GM12864 (cell line): ENCODE measurements around the gene CCNT1.
A peak's percentile ranks its signal among the peaks of the same experiment; 100 is the strongest.

Experiments
- DNase-seq: peaks from one replicate; pipeline ENCODE4 v3.0.0-alpha.2; 2011; ENCODE audit warnings: low read depth
- H3K4me3 ChIP-seq: 2 replicates; pipeline ENCODE4 v1.5.1; 2011; ENCODE audit warnings: mild to moderate bottlenecking, low read depth, low read length, control low read depth
- TF ChIP-seq, protein P1 (sequence below): IDR thresholded peaks from 2 replicates; pipeline ENCODE4 v1.5.1; 2011; ENCODE audit warnings: low read depth, mild to moderate bottlenecking, moderate library complexity, low read length, control low read depth, inconsistent platforms; ENCODE audit errors: missing control alignments

CCNT1 gene

DNA sequence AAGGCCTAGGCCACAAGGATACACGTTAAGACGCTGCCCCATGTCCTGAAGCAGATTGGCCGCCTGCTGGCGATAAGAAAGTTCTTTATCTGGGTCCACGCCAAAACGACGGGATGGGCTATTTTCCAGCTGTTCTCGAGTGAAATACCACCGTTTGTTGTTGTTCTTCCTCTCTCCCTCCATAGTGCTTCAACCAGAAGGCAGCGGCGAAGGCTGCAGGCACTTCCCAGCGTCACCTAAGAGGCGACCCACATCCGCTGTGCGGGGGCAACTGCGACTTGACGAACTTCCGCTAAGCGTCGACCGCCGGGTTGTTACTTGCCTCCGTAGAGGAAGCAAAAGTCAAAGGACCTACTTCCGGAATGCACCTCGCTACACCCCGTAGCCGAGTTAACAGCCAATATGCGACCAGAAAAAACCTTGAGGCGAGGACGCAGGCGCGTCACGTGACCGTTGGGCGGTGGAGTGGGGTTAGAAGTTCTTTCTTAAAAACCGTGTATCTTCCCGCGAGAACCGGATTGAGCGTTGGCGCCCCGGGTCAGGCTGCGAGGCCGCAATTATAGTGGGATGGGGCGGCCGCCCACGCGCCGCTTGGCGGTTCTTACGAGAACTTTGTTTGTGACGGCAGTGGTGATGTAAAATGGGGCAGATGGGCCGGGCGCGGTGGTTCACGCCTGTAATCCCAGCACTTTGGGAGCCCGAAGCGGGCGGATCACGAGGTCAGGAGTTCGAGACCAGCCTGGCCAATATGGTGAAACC, at the start of gene CCNT1:
CCNT1 (minus strand) TSS at position 215 of the 759 bp plus-strand sequence; CDS start at position 183, 32 bp downstream.
- TF ChIP-seq, protein P1, sequence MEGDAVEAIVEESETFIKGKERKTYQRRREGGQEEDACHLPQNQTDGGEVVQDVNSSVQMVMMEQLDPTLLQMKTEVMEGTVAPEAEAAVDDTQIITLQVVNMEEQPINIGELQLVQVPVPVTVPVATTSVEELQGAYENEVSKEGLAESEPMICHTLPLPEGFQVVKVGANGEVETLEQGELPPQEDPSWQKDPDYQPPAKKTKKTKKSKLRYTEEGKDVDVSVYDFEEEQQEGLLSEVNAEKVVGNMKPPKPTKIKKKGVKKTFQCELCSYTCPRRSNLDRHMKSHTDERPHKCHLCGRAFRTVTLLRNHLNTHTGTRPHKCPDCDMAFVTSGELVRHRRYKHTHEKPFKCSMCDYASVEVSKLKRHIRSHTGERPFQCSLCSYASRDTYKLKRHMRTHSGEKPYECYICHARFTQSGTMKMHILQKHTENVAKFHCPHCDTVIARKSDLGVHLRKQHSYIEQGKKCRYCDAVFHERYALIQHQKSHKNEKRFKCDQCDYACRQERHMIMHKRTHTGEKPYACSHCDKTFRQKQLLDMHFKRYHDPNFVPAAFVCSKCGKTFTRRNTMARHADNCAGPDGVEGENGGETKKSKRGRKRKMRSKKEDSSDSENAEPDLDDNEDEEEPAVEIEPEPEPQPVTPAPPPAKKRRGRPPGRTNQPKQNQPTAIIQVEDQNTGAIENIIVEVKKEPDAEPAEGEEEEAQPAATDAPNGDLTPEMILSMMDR, result peak; percentile 15
- peak within 1 kb of the TSS; percentile 65 for H3K4me3 ChIP-seq
- DNase-seq, result peak; percentile 100

DNA sequence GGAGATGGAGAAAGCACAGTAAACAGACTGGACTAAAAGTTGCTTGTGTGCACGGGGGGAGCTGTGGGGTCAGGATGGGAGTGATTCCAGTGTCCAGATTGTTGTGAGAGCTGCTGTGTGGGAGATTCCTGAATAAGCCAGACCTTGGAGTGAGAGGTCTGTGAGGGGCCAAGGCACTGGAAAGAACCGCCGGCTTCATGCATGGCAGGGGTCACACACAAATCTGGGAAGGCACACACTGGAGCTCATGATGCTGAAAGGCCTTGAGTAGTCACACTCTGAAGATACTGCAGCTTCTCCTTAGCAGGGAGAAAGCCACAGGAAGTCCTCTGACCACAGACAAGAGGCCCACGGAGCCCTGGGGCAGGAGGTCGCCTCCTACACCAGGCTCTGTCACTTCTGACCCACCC, 49.3 kb upstream of the CCNT1 start:
- H3K4me3 ChIP-seq, result no peak overlapping the region
- TF ChIP-seq, protein P1, result no peak
- DNase-seq, result no peak

DNA sequence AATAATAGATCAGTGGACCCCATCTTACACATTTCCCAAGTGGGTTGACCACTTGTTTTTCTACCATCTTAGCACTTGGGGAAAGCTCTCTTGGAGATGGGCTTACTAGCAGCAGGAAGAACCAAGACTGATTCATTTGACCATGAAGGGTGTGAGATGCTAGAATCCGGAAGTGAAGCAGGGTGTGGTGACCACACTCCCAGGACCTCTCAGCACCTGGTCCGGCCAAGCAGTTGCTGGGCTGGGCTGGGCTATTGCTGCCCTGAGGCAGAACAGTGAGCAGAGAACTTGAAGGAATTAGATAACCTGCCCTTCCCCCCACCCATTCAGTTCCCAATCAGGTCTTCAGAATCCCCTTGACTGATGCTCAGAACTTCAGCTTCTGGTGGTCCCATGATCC, 48.0 kb upstream of the CCNT1 start:
- TF ChIP-seq, protein P1, result no peak
- no peak overlapping the region for H3K4me3 ChIP-seq
- peak; percentile 2 for DNase-seq

DNA sequence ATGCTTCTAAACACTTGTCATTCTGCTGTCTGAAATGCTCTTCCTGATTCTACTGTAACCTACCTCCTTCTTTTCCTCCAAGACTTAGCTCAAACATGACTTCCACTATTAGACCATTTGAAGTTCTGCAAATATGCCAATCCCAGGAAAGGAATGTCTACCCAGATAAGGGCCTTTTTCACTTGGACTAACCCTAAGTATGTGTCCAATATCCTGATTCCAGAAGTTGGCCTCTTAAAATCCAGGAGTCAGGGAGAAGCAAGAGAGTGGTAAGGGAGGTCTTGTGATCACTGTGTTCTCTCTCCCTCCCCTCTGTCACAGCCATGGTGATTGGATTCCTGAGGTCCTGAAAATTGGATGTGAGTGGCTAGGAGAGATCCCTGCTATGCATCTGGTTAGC, 42.2 kb upstream of the CCNT1 start:
- H3K4me3 ChIP-seq, result no peak overlapping the region
- DNase-seq, result no peak
- TF ChIP-seq, protein P1, result no peak

DNA sequence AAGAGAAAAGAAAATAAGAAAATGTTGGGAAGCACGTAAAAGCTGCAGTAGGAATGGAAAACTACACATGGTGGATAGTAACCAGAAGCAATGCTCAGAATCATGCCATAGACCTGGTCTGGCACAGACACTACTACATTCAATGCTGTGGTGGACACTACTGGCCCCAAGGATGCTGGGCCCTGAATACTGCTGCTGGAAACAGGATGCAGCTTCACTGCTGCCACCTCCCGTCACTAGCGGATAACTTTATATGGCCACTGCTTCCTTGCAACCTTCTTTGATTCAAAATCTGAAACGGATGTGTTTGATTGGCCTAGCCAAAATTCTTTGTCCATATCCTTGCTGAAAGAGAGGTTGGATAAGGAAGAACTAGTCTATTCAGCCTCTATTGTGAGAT, 41.7 kb upstream of the CCNT1 start:
- TF ChIP-seq, protein P1, result no peak
- no peak overlapping the region for H3K4me3 ChIP-seq
- DNase-seq, result no peak

DNA sequence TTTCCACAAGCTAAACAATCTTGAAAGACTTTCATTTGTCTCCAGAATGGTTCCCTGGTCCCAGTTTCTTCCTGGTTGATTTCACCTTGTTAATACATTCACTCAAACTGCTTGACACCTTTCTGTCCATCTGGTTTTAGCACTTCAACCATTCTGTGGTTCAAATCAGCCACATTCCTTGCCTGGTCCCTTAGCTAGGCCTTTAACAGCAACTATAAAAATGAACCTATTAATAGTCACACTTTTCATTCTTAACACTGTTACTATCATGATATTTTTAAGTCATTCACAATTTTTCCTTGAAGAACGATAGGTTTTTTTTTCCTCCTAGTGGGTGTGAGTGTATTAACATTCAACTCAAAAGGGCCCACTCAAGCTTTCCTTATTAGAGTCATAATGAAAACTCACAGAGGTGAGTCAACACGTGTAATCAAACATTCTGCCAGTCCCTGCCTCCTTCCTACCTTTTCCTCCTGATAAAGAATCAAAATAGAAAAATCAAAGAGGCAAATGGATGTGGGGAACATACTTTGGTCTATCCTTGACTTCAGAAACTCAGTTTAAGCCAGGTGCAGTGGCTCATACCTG, 34.4 kb upstream of the CCNT1 start:
- DNase-seq, result no peak
- TF ChIP-seq, protein P1, result no peak

DNA sequence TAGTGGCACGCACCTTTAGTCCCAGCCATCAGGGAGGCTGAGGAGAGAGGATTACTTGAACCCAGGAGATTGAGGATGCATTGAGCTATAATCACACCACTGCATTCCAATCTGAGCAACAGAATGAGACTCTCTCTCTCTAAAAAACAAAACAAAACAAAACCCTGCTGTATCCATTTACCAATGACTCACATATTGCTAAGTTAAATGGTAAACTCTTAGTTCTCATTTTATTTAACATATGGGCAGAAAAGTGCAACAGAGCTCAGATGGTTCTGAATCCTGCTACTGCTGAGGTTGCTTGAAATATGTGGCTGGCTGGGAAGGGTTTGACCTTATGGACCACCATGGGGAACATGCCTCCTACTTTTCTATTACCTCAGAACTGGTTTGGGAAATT, 33.7 kb upstream of the CCNT1 start:
- no peak overlapping the region for H3K4me3 ChIP-seq
- no peak for DNase-seq

More for the DNA sequence above, 34.4 kb upstream of the CCNT1 start:
- H3K4me3 ChIP-seq, result no peak overlapping the region

More for the DNA sequence above, 33.7 kb upstream of the CCNT1 start:
- TF ChIP-seq, protein P1, result no peak
